GM18870 (cell line): ENCODE data around the gene NMNAT1.
"Not testable (repeated sequence)": the region's sequence is repeated elsewhere in the genome, so short reads cannot be mapped to it uniquely, and the experiment has no call there.

ENCODE experiments used
- ATAC-seq: cut with Tn5 transposase; IDR thresholded peaks from one replicate; pipeline ENCODE4 v1.9.1; 2021; ENCODE audit warnings: moderate library complexity; ENCODE audit not compliant: unreplicated experiment

The NMNAT1 gene

GRCh38 chr1:9917901-9918300 lies 25.4 kb upstream of the NMNAT1 start:
- ATAC-seq, result no peak

GRCh38 chr1:9920606-9921005 lies 22.7 kb upstream of the NMNAT1 start:
- ATAC-seq, result no peak

GRCh38 chr1:9922342-9922741 lies 20.9 kb upstream of the NMNAT1 start:
- no peak for ATAC-seq

- ATAC-seq, result no peak
Observed at GRCh38 chr1:9927259-9927658, 16.0 kb upstream of the NMNAT1 start.

GRCh38 chr1:9929431-9930385 lies 13.6 kb upstream of the NMNAT1 start:
- no peak for ATAC-seq

GRCh38 chr1:9942399-9942938 lies 806 bp upstream of the NMNAT1 start:
- ATAC-seq, result peak; percentile 27

- ATAC-seq, result no peak
Observed at GRCh38 chr1:9946315-9946714, 3.0 kb downstream of the NMNAT1 start.

GRCh38 chr1:9957726-9958125 lies 14.5 kb downstream of the NMNAT1 start:
- no peak for ATAC-seq

- no peak for ATAC-seq
Observed at GRCh38 chr1:9960011-9960410, 16.7 kb downstream of the NMNAT1 start.

GRCh38 chr1:9960706-9961562 lies 17.7 kb downstream of the NMNAT1 start:
- no peak for ATAC-seq

GRCh38 chr1:9984253-9984652 lies 41.0 kb downstream of the NMNAT1 start:
- no peak for ATAC-seq

GRCh38 chr1:9985001-9985400 lies 41.7 kb downstream of the NMNAT1 start:
- no peak for ATAC-seq

GRCh38 chr1:9989773-9990172 lies 46.5 kb downstream of the NMNAT1 start:
- ATAC-seq, result no peak

- ATAC-seq, result no peak
Observed at GRCh38 chr1:9990944-9991343, 47.7 kb downstream of the NMNAT1 start.

GRCh38 chr1:9992910-9993309 lies 49.6 kb downstream of the NMNAT1 start:
- ATAC-seq, result no peak

- ATAC-seq, result no peak
Observed at GRCh38 chr1:9993561-9994075, 50.3 kb downstream of the NMNAT1 start.

GRCh38 chr1:9996624-9997582 lies 53.6 kb downstream of the NMNAT1 start, which contains the start of gene RBP7:
Gene RBP7 (plus strand): TSS chr1:9997228. CDS start chr1:9997259, 31 bp downstream.
- no peak for ATAC-seq

GRCh38 chr1:10001016-10001665 lies 57.9 kb downstream of the NMNAT1 start:
- no peak for ATAC-seq

- not testable (repeated sequence) for ATAC-seq
Observed at GRCh38 chr1:10005248-10005647, 62.0 kb downstream of the NMNAT1 start.
